Esophagus muscularis mucosa (tissue), 4 donors: Measurements from ENCODE around the gene LTBR. TPM values are rescaled to one million over a fixed set of nuclear protein-coding genes. Genes with fewer than 3 reads are reported as not detected.
A peak's percentile ranks its signal among the peaks of the same experiment; 100 is the strongest.

Experiments
- DNase-seq: peaks from one replicate; pipeline ENCODE4 v3.0.0-alpha.2; 2017; ENCODE audit errors: extremely low spot score
- H3K27ac ChIP-seq, 4 donors: fragments of 200-600 bp; sonication (generic); replicated peaks in 1 of 4; 1 replicate in 3 of 4; 2 replicates in 1 of 4; pipeline ENCODE4 v1.5.1; 2016 to 2019; ENCODE audit warnings: mild to moderate bottlenecking in 1 of 4
- H3K27me3 ChIP-seq, 4 donors: fragments of 200-600 bp; sonication (generic); one replicate each; pipeline versions ENCODE4 v1.5.1 to v1.6.0; 2016 to 2019
- H3K36me3 ChIP-seq, 4 donors: fragments of 200-600 bp; sonication (generic); one replicate each; pipeline ENCODE4 v1.5.1; 2016 to 2019
- H3K4me1 ChIP-seq, 4 donors: fragments of 200-600 bp; sonication (generic); one replicate each; pipeline ENCODE4 v1.5.1; 2016 to 2019
- H3K4me3 ChIP-seq, 4 donors: fragments of 200-600 bp; sonication (generic); 1 replicate in 2 of 4; 2 replicates in 2 of 4; pipeline ENCODE4 v1.5.1; 2016 to 2019; ENCODE audit warnings: mild to moderate bottlenecking in 4 of 4, moderate library complexity in 1 of 4
- H3K9me3 ChIP-seq, 4 donors: fragments of 200-600 bp; sonication (generic); 1 replicate in 3 of 4; 2 replicates in 1 of 4; pipeline ENCODE4 v1.5.1; 2016 to 2019
- EP300 ChIP-seq: sonication (generic); formaldehyde crosslinking; IDR thresholded peaks from one replicate; pipeline ENCODE4 v1.6.1; 2017; ENCODE audit warnings: antibody characterized with exemption
- POLR2A ChIP-seq: fragments of 450-650 bp; IDR thresholded peaks from one replicate; pipeline ENCODE4 v1.6.1; 2017; ENCODE audit warnings: antibody characterized with exemption, moderate library complexity, mild to moderate bottlenecking, low read depth
- POLR2AphosphoS5 ChIP-seq, 2 donors: sonication (generic); formaldehyde crosslinking; IDR thresholded peaks; one replicate each; pipeline ENCODE4 v1.6.1; 2017; ENCODE audit warnings: antibody characterized with exemption in 2 of 2
- WGBS: methylation state at CpG from one replicate; pipeline ENCODE4 v1.1.5; 2018; 5-methylcytosine and 5-hydroxymethylcytosine counted together
- intact Hi-C: fragments of 100-400 bp; cut with DNase I; formaldehyde crosslinking; loops from one replicate; pipeline ENCODE4 v1.15.1; 2023
- total RNA-seq, 4 donors: library from RNA; depleted of rRNA; stranded (reverse); fragments of >200 nt; gene quantifications; one replicate each; pipeline versions ENCODE4 v1.1.0 to v1.2.1, GENCODE V29; 2016
- TF ChIP-seq, protein P1 (sequence below), 3 experiments: fragments of 200-600 bp in 2 of 3; fragments of 450-650 bp in 1 of 3; sonication (generic) in 2 of 3; IDR thresholded peaks; one replicate each; pipeline ENCODE4 v1.5.1; 2017 to 2019; ENCODE audit warnings: antibody characterized with exemption in 3 of 3, mild to moderate bottlenecking in 2 of 3, moderate library complexity in 1 of 3

Gene LTBR
- total RNA-seq, 4 donors from 2014 or later, result 117 to 144 (median 137) TPM

GRCh38 chr12:6392504-6392903, 8.5 kb downstream of the LTBR start:
- no peak for TF ChIP-seq EP300
- peak; percentile 39 to 68 for TF ChIP-seq POLR2AphosphoS5 (IDR thresholded peaks at IDR 0.05)
- Histone ChIP-seq H3K27me3 (no peaks in the 10 kb centered on the region), H3K4me3 (no peak overlapping the region), H3K9me3 (no peaks in the 10 kb centered on the region), H3K4me1 (peaks cover 12 to 54% (median 46%) of the 10 kb centered on the region in 4 donors), H3K36me3 (peaks cover 3 to 51% (median 39%) of the 10 kb centered on the region in 4 donors), H3K27ac (peak overlapping the region; percentile 79 to 84 (median 81))
- intact Hi-C loops, result no loop called here
- WGBS, result 18% methylated on average over 6 of the region's 6 CpGs
- peak; percentile 92 for DNase-seq

DNA sequence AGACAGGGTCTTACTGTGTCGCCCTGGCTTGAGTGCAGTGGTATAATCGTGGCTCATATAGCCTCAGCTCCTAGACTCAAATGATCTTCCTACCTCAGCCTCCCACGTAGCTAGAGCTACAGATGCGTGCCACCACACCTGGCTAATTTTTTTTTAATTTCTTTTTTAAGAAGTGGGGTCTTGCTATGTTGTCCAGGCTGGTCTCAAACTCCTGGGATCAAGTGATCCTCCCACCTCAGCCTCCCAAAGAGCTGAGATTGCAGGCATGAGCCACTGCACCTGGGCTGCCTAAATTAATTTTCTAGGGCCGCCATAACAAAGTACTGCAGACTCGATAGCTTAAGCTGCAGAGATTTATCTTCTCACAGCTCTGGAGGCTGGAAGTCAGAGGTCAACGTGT, 9.1 kb downstream of the LTBR start:
- peak overlapping the region; percentile 79 to 84 (median 81) for H3K27ac ChIP-seq
- peaks cover 0 to 45% (median 33%) of the 10 kb centered on the region in 4 donors for H3K36me3 ChIP-seq
- no peaks in the 10 kb centered on the region for H3K9me3 ChIP-seq
- no peak for TF ChIP-seq EP300
- no peak for TF ChIP-seq POLR2A
- TF ChIP-seq, protein P1, sequence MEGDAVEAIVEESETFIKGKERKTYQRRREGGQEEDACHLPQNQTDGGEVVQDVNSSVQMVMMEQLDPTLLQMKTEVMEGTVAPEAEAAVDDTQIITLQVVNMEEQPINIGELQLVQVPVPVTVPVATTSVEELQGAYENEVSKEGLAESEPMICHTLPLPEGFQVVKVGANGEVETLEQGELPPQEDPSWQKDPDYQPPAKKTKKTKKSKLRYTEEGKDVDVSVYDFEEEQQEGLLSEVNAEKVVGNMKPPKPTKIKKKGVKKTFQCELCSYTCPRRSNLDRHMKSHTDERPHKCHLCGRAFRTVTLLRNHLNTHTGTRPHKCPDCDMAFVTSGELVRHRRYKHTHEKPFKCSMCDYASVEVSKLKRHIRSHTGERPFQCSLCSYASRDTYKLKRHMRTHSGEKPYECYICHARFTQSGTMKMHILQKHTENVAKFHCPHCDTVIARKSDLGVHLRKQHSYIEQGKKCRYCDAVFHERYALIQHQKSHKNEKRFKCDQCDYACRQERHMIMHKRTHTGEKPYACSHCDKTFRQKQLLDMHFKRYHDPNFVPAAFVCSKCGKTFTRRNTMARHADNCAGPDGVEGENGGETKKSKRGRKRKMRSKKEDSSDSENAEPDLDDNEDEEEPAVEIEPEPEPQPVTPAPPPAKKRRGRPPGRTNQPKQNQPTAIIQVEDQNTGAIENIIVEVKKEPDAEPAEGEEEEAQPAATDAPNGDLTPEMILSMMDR (IDR thresholded peaks at IDR 0.05), result no peak
- TF ChIP-seq POLR2AphosphoS5 (IDR thresholded peaks at IDR 0.05), result no peak
- peaks cover 12 to 48% (median 40%) of the 10 kb centered on the region in 4 donors for H3K4me1 ChIP-seq
- no peak overlapping the region for H3K4me3 ChIP-seq
- intact Hi-C loops, result no loop called here
- WGBS, result 82% methylated on average over 6 of the region's 7 CpGs
- DNase-seq, result peak; percentile 87
- no peaks in the 10 kb centered on the region for H3K27me3 ChIP-seq

GRCh38 chr12:6394398-6394797, 10.4 kb downstream of the LTBR start:
- TF ChIP-seq POLR2A, result no peak
- peak in 1 of 2 donors; percentile 19 for TF ChIP-seq POLR2AphosphoS5 (IDR thresholded peaks at IDR 0.05)
- intact Hi-C loops, result no loop called here
- H3K36me3 ChIP-seq, result peaks cover 0 to 32% (median 20%) of the 10 kb centered on the region in 4 donors
- H3K27me3 ChIP-seq, result no peaks in the 10 kb centered on the region
- peaks cover 12 to 42% (median 37%) of the 10 kb centered on the region in 4 donors for H3K4me1 ChIP-seq
- WGBS, result 73% methylated on average over 8 of the region's 8 CpGs
- no peaks in the 10 kb centered on the region for H3K9me3 ChIP-seq
- no peak overlapping the region for H3K4me3 ChIP-seq
- DNase-seq, result no peak
- peak overlapping the region; percentile 79 to 84 (median 81) for H3K27ac ChIP-seq

DNA sequence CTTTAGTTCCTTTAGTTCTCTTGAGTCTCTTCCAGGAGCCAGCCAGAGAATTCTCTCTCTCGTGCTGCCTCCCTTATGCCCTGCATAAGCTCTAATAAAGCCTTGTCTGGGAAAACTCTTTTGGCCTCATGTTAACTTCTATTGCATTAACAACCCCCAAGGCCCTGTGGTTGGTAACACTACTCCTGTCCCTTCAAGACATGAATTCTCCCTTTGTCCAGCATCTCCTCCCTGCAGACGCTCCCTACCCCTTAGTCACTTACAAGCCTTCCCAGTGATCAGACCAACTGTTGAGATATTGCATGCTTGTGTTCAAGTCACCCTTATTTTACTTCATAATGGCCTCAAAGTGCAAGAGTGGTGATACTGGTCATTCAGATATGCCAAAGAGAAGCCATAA, 12.1 kb downstream of the LTBR start:
- 76% methylated on average over 2 of the region's 2 CpGs for WGBS
- Histone ChIP-seq H3K4me1 (peaks cover 12 to 28% (median 24%) of the 10 kb centered on the region in 4 donors), H3K4me3 (no peak overlapping the region), H3K27me3 (no peaks in the 10 kb centered on the region), H3K36me3 (peaks cover 0 to 15% (median 8%) of the 10 kb centered on the region in 4 donors), H3K9me3 (no peaks in the 10 kb centered on the region), H3K27ac (no peak overlapping the region)
- intact Hi-C loops, result no loop called here
- DNase-seq, result no peak
- TF ChIP-seq EP300, result no peak
- TF ChIP-seq POLR2A, result no peak
- TF ChIP-seq, protein P1 (IDR thresholded peaks at IDR 0.05), result no peak
- TF ChIP-seq POLR2AphosphoS5 (IDR thresholded peaks at IDR 0.05), result no peak

DNA sequence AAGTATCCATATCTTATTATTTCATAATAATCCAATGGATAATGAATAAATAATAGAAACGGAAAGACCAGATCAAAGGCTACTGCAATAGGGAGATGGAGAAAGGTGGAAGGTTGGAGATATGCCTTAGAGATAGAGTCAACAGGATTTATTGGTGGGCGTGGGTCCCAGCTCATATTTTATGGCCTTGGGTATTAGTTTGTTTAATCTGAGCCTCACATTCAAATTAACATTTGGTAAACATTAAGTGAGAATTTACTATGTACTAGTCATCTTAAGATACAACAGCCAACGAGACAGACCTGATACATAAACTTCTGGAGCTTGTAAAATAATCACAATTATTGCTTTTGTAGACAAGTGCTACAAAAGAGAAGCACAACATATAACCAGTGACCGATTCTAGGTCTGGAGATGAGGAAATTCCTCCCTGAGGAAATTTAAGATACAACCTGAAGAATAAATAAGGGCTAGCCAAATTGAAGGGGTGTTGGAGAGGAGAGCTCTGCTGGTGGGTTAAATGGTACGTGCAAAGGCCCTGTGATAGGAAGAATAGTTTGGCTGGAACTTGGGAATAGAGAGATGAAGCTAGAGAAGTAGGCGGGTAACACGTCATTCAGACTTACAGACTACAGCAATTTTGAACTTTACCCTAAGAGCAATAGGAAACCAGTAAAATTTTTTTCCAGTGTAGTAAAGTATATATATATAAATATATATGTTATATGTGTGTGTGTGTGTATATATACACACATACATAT, 16.1 kb downstream of the LTBR start:
- intact Hi-C loops, result no loop called here
- WGBS, result 94% methylated on average over 7 of the region's 7 CpGs
- Histone ChIP-seq H3K4me1 (no peaks in the 10 kb centered on the region), H3K4me3 (no peak overlapping the region), H3K27ac (no peak overlapping the region), H3K36me3 (no peaks in the 10 kb centered on the region), H3K27me3 (no peaks in the 10 kb centered on the region), H3K9me3 (no peaks in the 10 kb centered on the region)
- TF ChIP-seq EP300 (no peak), POLR2A (no peak), POLR2AphosphoS5 (IDR thresholded peaks at IDR 0.05) (no peak)
- TF ChIP-seq, protein P1 (IDR thresholded peaks at IDR 0.05), result no peak
- no peak for DNase-seq
